Airway epithelial cell (primary cell): Measurements from ENCODE around the gene GFAP. TPM values are rescaled to one million over a fixed set of nuclear protein-coding genes. Genes with fewer than 3 reads are reported as not detected.

ENCODE experiments used
- total RNA-seq: library from RNA; depleted of rRNA; stranded (reverse); fragments of >200 nt; gene quantifications from 2 replicates; pipeline ENCODE4 v1.2.3, GENCODE V29; 2015

GFAP gene
- total RNA-seq = 0.05 TPM in 1 of 2 replicates, not detected in the other

DNA sequence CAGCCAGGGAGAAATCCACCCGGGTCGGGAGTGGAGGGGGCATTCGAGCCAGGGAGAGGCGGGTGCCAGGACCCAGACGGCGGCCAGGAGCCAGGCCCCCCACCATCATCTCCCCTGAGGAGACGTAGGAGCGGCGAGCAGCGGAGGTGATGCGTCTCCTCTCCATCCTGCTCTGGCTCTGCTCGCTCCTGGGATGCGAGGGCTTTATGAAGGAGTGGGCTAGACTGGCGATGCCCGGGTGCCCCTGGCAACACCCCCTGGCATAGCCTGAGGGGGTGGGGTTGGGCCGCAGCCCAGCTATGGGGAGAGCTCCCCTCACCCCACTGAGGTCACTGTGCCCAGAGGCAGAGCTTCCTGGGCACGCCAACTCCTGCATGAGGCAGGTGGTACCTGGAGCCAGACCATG is at the start of gene GFAP:
Gene GFAP, minus strand, starts transcription at position 180 of the 406 bp plus-strand sequence. Its CDS starts 14 bp downstream, at position 166.

DNA sequence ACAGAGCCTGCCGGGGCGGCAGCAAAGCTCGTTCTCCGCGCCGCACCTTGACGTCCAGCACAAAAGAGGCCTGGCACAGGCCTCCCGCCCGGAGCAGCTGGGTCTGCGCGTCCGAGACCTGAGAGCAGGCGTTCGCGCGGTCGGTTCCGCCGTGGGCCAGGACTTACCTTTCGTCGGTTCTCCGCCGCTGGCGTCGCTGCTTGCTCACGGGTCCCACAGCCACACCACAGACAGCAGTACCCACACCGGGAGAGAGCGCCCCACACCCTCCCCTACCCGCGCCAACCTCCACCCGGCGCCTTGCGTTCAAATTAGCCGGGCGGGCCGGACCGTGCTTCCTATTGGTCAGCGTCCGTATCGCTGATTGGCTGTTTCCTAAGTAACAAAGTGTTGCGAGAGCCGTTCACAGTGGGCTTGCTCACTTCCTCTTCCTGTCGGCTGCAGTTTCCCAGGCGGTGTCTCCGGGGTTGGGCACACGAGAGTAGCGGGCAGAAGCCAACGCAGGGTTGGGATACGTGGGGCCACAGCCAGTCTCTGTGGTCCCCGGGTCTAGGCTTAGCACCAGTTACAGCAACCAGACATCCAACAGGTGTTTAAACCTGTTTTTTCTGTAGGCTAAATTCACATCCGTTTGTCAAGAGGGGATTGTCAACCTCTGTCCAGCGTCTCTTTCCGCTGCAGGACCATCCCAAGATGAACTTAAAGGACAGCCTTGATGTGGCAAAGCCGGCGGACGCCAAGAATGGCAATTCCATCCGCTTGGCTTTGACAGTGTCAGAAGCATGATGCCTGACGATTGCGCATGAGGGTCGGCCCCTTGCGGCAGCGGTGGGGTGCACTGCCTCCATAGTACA is 32.4 kb upstream of the GFAP start, which contains the start of gene KIF18B:
Gene KIF18B, minus strand, starts transcription at position 313 of the 854 bp plus-strand sequence. CDS start 11,429 bp downstream, outside the sequence.

DNA sequence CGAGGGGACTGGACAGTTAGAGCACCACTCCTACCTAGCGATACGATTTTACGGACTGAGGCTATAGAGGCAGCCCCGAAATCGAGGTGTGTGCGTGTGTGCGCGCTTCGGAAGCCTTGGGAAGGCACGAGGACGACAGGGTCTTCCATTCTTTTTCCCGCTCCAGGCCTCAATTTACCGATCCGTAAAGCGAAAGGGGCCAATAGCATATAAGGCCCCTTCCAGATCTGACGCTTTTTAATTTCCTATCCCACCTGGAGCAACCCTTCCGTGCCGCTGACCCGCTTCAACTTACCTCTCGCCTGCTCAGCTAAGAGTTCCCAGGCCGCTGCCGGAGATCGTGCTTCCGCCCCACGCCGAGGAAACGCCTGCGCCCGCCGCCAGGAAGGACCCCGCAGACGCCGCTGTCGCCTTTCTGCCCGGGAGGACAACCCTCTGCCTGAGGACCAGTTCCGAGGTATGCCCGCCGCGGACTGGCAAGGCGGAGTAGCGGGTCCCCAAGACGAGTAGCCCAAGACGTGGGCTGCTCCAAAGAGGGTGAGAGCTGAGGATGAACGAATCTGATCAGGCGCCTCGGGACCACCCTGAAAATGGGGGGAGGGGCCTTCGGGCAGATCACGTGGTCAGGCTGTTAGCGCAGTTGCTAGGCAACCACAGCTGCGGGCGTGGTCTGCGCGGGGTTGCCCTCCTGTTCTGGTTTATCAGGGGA is 16.1 kb downstream of the GFAP start, which contains the start of gene EFTUD2:
Gene EFTUD2, minus strand, starts transcription at position 372 of the 709 bp plus-strand sequence. CDS start 4,924 bp downstream, outside the sequence.

Other genes with a start within 250 kb of the GFAP start
- gene CCDC43, start 225.7 kb downstream of the GFAP start, total RNA-seq = 27.4 and 27.9 TPM in 2 replicates
- gene DBF4B, start 206.8 kb downstream of the GFAP start, total RNA-seq = 4.4 and 6.0 TPM in 2 replicates
- 0.07 and 2.6 TPM in 2 replicates for gene ADAM11, start 156.5 kb downstream of the GFAP start, total RNA-seq
- 9.6 and 10.3 TPM in 2 replicates for gene GJC1, start 85.2 kb downstream of the GFAP start, total RNA-seq
- not detected in 2 replicates for gene HIGD1B, start 67.6 kb downstream of the GFAP start, total RNA-seq
- 72.9 and 93.6 TPM in 2 replicates for gene EFTUD2, start 16.1 kb downstream of the GFAP start, total RNA-seq
- 10.4 and 15.2 TPM in 2 replicates for gene KIF18B, start 32.3 kb upstream of the GFAP start, total RNA-seq
- gene C1QL1, start 52.8 kb upstream of the GFAP start, total RNA-seq = 0.42 and 0.71 TPM in 2 replicates
- 31.7 and 44.7 TPM in 2 replicates for gene DCAKD, start 136.1 kb upstream of the GFAP start, total RNA-seq
- 75.3 and 93.2 TPM in 2 replicates for gene NMT1, start 145.8 kb upstream of the GFAP start, total RNA-seq
- 83.4 and 121 TPM in 2 replicates for gene PLCD3, start 217.0 kb upstream of the GFAP start, total RNA-seq
- gene ACBD4, start 220.2 kb upstream of the GFAP start, total RNA-seq = 4.1 and 4.8 TPM in 2 replicates
- 19.5 and 24.3 TPM in 2 replicates for gene HEXIM1, start 233.0 kb upstream of the GFAP start, total RNA-seq
- 4.9 and 9.0 TPM in 2 replicates for gene HEXIM2, start 246.4 kb upstream of the GFAP start, total RNA-seq